DMS79 treated with DMSO at 0.1 percent for 48 hours (cell line): ENCODE results near the gene MYH14.
A peak's percentile ranks its signal among the peaks of the same experiment; 100 is the strongest.

ENCODE experiments used
- DNase-seq: peaks from one replicate; lab custom pipeline; 2025; lab: John Stamatoyannopoulos, UW

MYH14 gene

GRCh38 chr19:50195224-50195623 is 8.2 kb upstream of the MYH14 start:
- no peak for DNase-seq

GRCh38 chr19:50196322-50196932 is 7.0 kb upstream of the MYH14 start:
- DNase-seq = no peak

GRCh38 chr19:50197348-50197747 is 6.1 kb upstream of the MYH14 start:
- no peak for DNase-seq

GRCh38 chr19:50198431-50199258 is 4.8 kb upstream of the MYH14 start:
- DNase-seq = peak; percentile 69

- peak; percentile 25 for DNase-seq
Observed at GRCh38 chr19:50199259-50199555, 4.2 kb upstream of the MYH14 start.

GRCh38 chr19:50202386-50202785 is 1.0 kb upstream of the MYH14 start:
- DNase-seq = no peak

GRCh38 chr19:50202962-50203280 is 501 bp upstream of the MYH14 start:
- no peak for DNase-seq

GRCh38 chr19:50204081-50204428 is 633 bp downstream of the MYH14 start:
- no peak for DNase-seq

- DNase-seq = peak; percentile 85
Observed at GRCh38 chr19:50204811-50205675, 1.6 kb downstream of the MYH14 start.

GRCh38 chr19:50205681-50206138 is 2.3 kb downstream of the MYH14 start:
- DNase-seq = peak; percentile 71

- no peak for DNase-seq
Observed at GRCh38 chr19:50206191-50206590, 2.8 kb downstream of the MYH14 start.

GRCh38 chr19:50207730-50208129 is 4.3 kb downstream of the MYH14 start:
- DNase-seq = no peak

- DNase-seq = no peak
Observed at GRCh38 chr19:50209131-50209530, 5.7 kb downstream of the MYH14 start.

- DNase-seq = no peak
Observed at GRCh38 chr19:50210425-50210824, 7.0 kb downstream of the MYH14 start.

- DNase-seq = no peak
Observed at GRCh38 chr19:50213925-50214324, 10.5 kb downstream of the MYH14 start.

- DNase-seq = peak; percentile 3
Observed at GRCh38 chr19:50214699-50215543, 11.5 kb downstream of the MYH14 start.

GRCh38 chr19:50215820-50216219 is 12.4 kb downstream of the MYH14 start:
- no peak for DNase-seq

- no peak for DNase-seq
Observed at GRCh38 chr19:50221087-50221486, 17.7 kb downstream of the MYH14 start.

GRCh38 chr19:50222691-50223438 is 19.4 kb downstream of the MYH14 start:
- no peak for DNase-seq

GRCh38 chr19:50223439-50223716 is 20.0 kb downstream of the MYH14 start:
- DNase-seq = no peak

- no peak for DNase-seq
Observed at GRCh38 chr19:50224986-50225747, 21.7 kb downstream of the MYH14 start.
